Measurements from ENCODE around the gene SPRYD3. TPM values are rescaled to one million over a fixed set of nuclear protein-coding genes. Genes with fewer than 3 reads are reported as not detected.

SPRYD3 gene
- total RNA-seq, 4 donors from 2014 or later, result 37.8 to 82.7 (median 58.9) TPM

GRCh38 chr12:53054112-53054878, 24.9 kb downstream of the SPRYD3 start:
- Histone ChIP-seq H3K36me3 (peaks cover 24 to 27% of the 10 kb centered on the region in 2 donors), H3K27ac (peak overlapping the region; percentile 87 to 100 (median 98)), H3K27me3 (no peaks in the 10 kb centered on the region), H3K9me3 (no peaks in the 10 kb centered on the region), H3K4me1 (peaks cover 52 to 60% of the 10 kb centered on the region in 2 donors), H3K4me3 (replicated peaks in 1 of 3) (peak overlapping the region in 1 of 3 donors; percentile 57)
- peak; percentile 98 to 99 for DNase-seq
- TF ChIP-seq CTCF (IDR thresholded peaks at IDR 0.05), result peak in 1 of 6 experiments; percentile 2
- peak in 1 of 2 donors; percentile 95 for TF ChIP-seq POLR2A (IDR thresholded peaks at IDR 0.05)
- intact Hi-C loops (cut with DNase I), result no loop called here
- 6 to 7% methylated on average over 23 to 35 of the region's 48 CpGs for WGBS, 2 donors

DNA sequence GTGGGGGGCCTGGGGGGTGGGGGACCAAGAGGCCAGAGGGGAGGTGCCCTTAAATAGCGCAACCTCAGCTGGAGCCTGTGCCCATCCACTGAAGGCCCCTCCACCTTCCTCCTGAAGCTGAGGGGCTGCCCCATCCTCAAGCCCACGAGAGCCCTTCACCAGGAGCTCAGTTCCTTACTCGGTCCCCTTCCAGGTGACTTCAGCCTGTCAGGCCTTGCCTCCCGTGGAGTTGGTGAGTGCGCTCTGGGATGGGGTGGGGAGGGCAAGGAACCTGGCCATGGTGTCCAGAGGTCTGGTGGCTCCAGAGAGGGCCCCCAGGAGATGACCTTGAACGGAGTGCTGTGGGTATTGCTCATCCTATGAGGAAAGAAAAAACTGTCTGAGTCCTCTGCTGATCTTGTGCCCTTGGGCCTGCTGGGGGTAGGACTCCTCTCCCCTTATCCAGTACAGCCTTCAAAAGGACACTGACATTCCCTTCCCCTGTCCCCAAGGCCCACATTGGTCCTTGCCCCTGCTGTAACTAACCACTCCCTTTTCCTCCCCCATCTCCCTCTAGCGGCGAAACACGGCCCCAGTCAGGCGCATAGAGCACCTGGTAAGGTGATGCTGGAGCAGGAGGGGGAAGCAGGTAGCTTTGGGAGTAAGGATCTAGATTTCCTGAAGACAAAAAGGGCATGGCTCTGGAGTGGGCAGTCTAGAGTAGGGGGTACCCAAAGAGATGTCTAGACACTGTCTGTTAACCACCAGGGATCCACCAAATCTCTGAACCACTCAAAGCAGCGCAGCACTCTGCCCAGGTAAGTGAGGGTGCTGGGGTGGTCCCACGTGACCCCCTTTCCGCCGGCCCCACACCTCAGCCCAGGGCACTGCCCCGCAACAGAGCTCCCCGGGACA, 25.7 kb downstream of the SPRYD3 start:
- no peaks in the 10 kb centered on the region for H3K9me3 ChIP-seq
- peak overlapping the region in 1 of 3 donors; percentile 57 for H3K4me3 ChIP-seq (replicated peaks in 1 of 3)
- no peaks in the 10 kb centered on the region for H3K27me3 ChIP-seq
- peaks cover 16 to 21% of the 10 kb centered on the region in 2 donors for H3K36me3 ChIP-seq
- peak; percentile 82 to 89 for DNase-seq
- TF ChIP-seq CTCF (IDR thresholded peaks at IDR 0.05), result peak; percentile 42 to 88 (median 72)
- TF ChIP-seq POLR2A (IDR thresholded peaks at IDR 0.05), result no peak
- WGBS, 2 donors, result 28 to 35% methylated on average over 9 to 11 of the region's 16 CpGs
- peaks cover 61 to 68% of the 10 kb centered on the region in 2 donors for H3K4me1 ChIP-seq
- intact Hi-C loops (cut with DNase I), result no loop called here
- peak overlapping the region; percentile 87 to 100 (median 98) for H3K27ac ChIP-seq

DNA sequence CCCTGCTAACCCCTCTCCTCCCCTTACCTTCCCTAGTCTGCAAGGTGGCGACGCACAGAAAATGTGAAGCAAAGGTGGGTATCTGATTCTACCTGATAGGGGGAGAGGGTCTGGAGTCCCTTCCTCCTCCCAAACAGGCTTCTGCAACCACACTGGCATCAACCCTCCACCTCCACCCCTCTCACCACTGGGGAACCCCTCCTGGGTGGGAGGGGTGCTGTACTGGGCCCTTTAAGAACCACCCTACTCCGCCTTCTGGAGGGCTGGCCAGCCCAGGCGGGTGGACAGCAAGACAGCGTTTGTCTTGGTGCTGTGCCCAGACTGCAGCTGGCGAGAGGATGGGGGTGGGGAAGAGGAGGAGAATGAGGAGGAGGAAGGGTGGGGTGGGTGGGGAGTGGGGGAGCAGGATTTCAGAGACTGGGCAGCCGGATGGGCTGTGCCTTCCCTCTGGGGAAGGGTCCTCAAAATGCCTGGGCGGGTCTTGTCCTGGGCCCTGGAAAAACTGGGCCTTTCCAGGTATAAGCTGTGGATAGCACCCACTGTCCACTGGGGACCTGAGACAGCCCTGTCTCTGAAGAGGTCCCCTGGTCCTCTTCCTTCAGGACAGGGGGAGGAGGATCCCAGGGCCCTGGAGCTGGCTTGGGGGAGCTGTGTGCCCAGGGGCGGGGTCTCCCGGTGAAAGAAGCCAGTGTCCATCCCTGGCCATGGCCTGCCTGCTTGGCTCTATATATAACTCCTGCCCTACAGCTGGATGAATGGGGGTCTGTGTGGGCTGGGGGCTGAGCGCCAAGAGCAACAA, 26.6 kb downstream of the SPRYD3 start:
- TF ChIP-seq CTCF (IDR thresholded peaks at IDR 0.05), result no peak
- peak in 1 of 2 donors; percentile 20 for TF ChIP-seq POLR2A (IDR thresholded peaks at IDR 0.05)
- Histone ChIP-seq H3K4me3 (replicated peaks in 1 of 3) (peak overlapping the region in 1 of 3 donors; percentile 57), H3K4me1 (peaks cover 69 to 74% of the 10 kb centered on the region in 2 donors), H3K36me3 (peaks cover 10 to 15% of the 10 kb centered on the region in 2 donors), H3K27me3 (no peaks in the 10 kb centered on the region), H3K9me3 (no peaks in the 10 kb centered on the region), H3K27ac (peak overlapping the region; percentile 98 to 100 (median 99))
- DNase-seq, result peak; percentile 94 to 95
- intact Hi-C loops (cut with DNase I), result no loop called here
- WGBS, 2 donors, result 31 to 36% methylated on average over 7 to 9 of the region's 11 CpGs

- Histone ChIP-seq H3K9me3 (no peaks in the 10 kb centered on the region), H3K27ac (peak overlapping the region; percentile 98 to 100 (median 99)), H3K27me3 (no peaks in the 10 kb centered on the region), H3K4me1 (peaks cover 70 to 74% of the 10 kb centered on the region in 2 donors), H3K36me3 (peaks cover 7 to 9% of the 10 kb centered on the region in 2 donors), H3K4me3 (replicated peaks in 1 of 3) (peak overlapping the region in 1 of 3 donors; percentile 57)
- no peak for TF ChIP-seq CTCF (IDR thresholded peaks at IDR 0.05)
- no peak for TF ChIP-seq POLR2A (IDR thresholded peaks at IDR 0.05)
- intact Hi-C loops (cut with DNase I), result no loop called here
- DNase-seq, result no peak
- 39 to 69% methylated on average over 5 to 7 of the region's 7 CpGs for WGBS, 2 donors
These were observed 27.2 kb downstream of the SPRYD3 start for GRCh38 chr12:53051881-53052412.
